HS-5 (cell line): ENCODE data around the gene GATB.
"Not testable (repeated sequence)": the region's sequence is repeated elsewhere in the genome, so short reads cannot be mapped to it uniquely, and the experiment has no call there.

Experiments used
- DNase-seq: peaks from one replicate; pipeline ENCODE4 v3.0.0-alpha.2; 2012; ENCODE audit warnings: low read depth

GATB gene

GRCh38 chr4:151731670-151732069 is 29.1 kb downstream of the GATB start:
- DNase-seq = not testable (repeated sequence)

- DNase-seq = no peak
Measured at GRCh38 chr4:151729731-151730559, 30.9 kb downstream of the GATB start.

DNA sequence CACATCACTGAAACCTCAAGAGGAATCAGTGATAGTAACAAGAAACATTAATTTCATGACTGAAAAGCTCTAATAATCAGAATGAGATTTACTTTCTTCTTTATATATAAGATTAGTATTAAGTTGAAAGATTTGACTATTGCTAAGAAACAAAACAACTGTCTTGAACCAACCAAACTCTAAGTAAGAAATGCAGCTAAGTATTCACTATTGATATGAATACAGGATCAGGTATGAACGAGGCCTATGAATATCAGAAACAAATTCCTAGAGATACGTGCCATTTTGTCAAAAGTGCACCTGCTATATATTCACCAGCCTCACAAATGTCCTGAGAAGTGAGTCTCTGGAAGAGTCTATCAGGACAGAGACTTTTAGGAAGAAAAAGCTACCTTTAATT is 32.1 kb downstream of the GATB start:
- DNase-seq = no peak

GRCh38 chr4:151728006-151728405 is 32.8 kb downstream of the GATB start:
- no peak for DNase-seq

DNA sequence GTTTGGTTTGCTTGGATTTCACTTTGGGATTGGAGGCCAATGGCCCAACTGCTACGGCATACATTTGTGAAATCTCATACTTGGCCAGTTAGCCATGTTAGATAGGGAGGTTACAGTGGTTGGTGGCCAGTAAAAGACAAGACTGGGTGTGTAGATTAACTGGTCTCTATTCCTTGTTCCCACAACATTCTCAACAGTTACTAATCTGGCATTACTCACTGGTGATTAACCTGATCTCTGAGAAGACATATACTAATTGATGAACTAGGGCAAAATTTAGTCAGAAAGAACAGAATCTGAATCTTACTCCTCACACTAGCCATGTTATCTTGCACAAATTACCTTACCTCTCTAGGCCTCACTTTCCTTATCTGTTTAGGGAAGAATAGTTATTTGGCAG is 33.4 kb downstream of the GATB start:
- no peak for DNase-seq

DNA sequence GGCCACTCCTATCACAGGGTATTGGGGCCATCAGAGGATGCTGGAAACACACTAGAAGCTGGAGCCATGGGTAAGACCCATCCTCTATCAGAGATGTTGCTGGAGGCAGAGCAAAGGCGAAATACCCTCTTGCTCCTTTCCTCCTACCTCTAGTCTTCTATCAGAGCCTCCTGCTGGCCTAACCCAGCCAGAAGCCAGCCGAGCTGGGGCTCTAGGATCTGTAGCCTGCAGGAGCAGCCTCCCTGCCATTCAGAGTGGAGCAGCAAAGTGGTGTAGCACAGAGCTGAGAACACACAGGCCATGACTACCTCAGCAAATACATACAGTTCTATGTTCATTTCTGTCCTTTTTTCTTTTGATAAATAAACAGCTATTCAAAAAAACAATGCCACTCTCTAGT is 35.7 kb downstream of the GATB start:
- no peak for DNase-seq

- no peak for DNase-seq
Measured at GRCh38 chr4:151721916-151722315, 38.9 kb downstream of the GATB start.

DNA sequence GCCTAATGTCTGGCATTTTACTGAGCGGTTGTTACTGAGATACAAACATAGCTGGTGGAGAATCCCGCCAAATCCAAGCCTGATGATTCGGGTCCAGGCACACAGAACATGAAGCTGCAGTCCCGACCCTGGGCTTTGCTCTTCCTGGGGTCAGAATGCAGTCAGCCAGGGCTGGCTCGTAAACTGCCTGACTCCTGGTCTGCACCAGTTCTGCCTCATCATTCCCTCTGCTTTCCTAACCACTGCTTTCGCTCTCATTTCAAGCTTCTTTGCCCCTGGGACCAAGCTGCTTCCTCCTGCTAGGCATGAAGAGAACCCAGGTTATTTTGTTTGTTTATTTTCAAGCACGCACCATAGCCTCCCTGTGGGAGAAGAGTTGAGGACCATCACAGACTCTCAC is 39.3 kb downstream of the GATB start:
- no peak for DNase-seq

- DNase-seq = no peak
Measured at GRCh38 chr4:151719956-151720334, 40.9 kb downstream of the GATB start.

DNA sequence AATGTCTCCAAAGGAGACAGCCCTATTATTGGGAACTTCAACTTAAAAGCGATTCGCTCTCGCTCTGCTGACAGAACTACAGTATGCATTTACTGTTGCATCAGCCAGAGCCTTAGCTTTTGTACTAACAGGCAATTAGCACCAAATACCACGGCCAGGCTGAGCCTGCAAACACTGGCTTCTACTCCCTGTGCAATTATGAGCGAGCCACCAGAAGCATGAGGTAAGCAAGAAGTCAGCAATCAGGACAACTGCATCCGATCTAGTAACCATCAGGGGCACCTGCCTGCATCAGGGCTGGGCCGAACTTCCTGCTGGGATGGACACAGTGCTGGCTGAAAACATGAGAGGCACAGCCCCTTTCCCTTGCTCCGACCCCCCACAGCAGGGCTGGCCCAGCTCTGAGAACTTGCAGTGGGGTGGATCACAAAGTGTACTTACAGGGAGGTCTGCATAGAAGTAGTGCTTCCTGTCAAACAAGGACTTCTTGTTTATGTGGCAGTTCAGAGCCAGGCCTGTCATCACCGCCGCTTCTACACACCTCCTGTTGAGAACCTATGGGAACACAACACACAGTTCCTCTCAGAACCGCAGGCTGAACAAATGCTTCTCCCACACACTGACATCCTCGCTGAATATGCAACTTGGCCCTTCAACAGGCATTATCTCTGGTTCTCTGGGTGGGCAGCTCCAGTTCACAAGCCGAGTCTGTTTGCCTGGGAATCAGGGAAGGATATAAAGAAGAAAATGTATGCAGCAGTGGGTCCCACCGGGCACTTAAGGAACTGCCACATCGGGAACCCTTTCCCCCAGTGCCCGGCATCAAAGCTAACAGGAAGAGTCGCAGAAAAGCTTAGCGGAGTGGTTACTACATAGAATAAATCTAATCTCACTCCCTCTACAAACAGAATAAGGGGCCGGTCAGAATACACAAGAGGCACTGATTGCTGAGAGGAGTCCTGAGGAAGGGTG is 41.5 kb downstream of the GATB start:
- DNase-seq = no peak

DNA sequence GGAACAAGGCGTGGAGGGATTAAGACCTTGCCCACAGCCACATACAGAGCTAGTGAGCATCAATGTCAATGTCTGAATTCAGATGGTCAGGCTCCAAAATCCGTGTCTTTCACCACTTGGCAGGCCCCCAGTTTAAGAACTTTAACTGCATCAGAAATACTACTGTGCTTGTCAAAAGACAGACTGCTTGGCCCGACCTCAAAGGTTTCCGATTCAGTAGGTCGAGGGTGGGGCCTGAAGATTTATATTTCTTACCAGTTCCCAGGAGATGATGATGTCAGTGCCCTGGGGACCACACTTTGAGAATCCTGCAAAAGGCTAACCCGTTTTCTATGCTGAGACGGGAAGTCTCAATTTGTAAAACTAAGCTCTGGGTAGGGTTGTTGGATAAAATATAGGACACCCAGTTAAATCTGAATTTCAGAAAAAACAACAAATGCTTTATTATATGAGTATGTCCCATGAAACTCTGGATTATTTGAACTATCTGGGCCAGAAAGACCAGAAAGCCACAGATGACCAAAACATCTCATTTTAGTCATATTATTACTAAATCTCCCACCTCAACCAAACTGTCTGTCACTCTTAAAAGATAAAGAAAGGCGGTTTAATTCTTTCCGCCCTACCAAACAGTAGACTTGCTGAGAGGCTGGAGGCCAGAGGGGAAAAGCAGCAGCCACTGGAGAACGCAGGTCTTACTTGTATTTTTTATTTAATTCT is 42.7 kb downstream of the GATB start:
- DNase-seq = no peak

GRCh38 chr4:151717314-151717713 is 43.5 kb downstream of the GATB start:
- no peak for DNase-seq

DNA sequence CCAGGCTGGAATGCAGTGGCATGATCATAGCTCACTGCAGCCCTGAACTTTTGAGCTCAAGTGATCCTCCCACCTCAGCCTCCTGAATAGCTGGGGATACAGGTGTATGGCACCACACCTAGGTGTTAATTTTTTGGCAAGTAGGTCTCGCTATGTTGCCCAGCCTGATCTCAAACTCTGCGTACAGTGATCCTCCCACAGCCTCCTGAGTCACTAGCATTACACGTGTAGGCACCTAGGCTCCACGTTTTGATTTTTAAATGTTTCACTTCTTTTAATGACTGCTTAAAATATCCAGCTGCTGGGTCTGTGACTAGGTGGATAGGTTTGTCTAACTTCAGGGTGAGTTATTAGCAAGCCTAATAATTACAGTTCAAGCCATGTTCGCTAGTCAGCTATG is 44.5 kb downstream of the GATB start:
- DNase-seq = no peak

GRCh38 chr4:151715881-151716280 is 44.9 kb downstream of the GATB start:
- DNase-seq = no peak

DNA sequence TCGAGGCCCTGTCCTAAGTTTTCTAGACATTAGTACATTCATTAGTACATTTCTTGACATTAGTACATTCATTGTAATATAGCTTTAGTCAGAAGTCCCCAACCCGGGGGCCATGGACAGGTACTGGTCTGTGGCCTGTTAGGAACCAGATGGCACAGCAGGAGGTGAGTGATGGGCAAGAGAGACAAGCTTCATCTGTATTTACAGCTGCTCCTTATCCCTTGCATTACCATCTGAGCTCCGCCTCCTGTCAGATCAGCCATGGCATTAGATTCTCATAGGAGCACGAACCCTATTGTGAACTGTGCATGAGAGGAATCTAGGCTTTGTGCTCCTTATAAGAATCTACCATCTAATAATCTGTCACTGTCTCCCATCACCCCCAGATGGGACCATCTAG is 48.0 kb downstream of the GATB start:
- no peak for DNase-seq

DNA sequence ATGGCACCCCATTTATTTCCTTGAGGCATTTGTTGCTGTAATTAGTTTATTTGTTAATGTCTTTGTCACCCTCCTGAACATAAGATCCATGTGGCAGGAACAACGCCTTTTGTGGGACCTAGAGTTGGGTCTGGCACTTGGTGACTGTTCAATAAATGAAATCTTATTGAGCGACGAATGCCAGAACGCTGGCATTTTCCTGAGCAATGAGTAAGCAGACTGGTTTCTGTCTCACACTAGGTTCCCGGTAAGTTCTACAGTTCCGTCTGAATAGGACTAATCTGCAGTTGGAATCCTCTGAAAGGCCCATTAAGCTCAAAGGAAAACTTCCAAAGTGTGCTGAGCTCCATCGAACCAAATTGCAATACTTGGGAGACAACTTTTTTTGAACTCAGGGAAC is 49.2 kb downstream of the GATB start:
- DNase-seq = no peak

DNA sequence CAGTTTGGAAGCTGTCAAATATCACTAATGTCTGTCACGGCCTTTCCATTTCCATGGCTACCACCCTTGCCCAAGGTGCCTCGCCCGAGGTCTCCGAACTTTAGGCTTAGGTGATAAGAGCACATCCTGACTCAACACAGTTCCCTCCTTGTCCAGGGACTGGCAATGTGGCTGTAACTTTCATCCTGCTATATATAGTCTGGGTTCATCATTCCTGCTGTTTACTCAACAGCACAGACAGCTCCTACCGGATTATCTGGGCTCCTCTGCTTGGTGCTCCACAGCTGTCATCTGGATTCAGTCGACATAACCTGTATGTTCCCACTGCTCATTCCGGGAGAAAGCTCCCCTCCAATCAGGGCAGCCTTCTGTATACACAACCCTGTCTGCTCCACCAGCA is 51.2 kb downstream of the GATB start:
- no peak for DNase-seq

DNA sequence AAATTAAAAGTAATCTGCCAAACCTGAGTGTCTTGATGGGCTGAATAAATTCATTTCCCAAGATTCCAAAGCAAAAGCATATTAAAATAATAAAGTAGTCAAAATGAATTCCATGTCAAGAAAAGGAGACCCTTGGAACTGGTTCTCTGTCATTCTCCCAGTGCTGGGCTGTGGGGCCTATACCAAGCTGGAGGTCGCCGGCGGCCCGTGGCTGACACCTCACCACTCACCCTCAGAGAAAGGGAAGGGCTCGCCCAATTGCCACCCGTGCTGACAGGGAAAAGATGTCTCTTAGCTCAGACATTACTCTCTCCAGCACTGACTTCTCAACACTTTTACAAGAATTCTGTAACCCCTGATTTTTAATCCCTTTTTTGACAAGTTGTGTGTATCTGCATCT is 51.7 kb downstream of the GATB start:
- no peak for DNase-seq

GRCh38 chr4:151708100-151708499 is 52.7 kb downstream of the GATB start:
- DNase-seq = no peak

- no peak for DNase-seq
Measured at GRCh38 chr4:151703401-151703800, 57.4 kb downstream of the GATB start.

DNA sequence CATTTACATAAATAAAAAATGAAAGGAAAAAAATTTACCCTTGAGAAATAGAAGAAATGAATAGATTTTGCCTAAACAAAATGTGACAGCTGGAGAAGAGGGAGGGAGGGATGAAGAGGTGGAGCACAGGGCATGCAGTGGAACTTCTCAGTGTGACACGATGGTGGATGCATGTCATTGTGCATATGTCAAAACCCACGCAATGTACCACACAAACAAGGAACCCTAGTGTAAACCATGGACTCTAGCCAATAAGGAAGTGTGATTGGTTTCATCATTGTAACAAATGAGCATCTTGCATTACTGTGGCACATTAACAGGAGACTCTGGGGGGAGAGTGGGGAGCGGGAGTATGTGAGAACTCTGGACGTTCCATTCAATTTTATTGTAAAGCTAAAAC is 58.6 kb downstream of the GATB start:
- no peak for DNase-seq

- DNase-seq = no peak
Measured at GRCh38 chr4:151700566-151701316, 60.1 kb downstream of the GATB start.
